ENCODE results near the gene MUCL3.
"Not testable (repeated sequence)": the region's sequence is repeated elsewhere in the genome, so short reads cannot be mapped to it uniquely, and the experiment has no call there.

The MUCL3 gene

DNA sequence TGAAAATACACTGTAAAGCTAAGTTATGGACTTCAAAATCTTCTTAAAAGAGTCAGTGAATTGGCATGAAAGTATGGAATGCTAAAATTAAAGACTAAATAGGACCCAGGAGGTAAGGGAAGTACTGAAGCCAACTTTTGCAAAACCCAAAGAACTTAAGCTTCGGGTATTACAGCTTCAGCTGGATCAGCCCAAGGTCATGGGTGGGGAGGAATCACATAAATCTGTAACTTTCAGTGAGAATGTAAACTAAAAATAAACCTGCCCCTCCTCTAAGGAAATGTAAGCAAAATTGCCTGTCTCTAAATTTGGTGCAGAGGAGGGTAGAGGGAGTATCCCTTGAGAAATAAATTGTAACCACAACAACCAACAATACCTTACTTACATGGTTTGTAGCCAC, 38.4 kb downstream of the MUCL3 start:
- DNase-seq (ENCODE audit: low spot score): no peak

DNA sequence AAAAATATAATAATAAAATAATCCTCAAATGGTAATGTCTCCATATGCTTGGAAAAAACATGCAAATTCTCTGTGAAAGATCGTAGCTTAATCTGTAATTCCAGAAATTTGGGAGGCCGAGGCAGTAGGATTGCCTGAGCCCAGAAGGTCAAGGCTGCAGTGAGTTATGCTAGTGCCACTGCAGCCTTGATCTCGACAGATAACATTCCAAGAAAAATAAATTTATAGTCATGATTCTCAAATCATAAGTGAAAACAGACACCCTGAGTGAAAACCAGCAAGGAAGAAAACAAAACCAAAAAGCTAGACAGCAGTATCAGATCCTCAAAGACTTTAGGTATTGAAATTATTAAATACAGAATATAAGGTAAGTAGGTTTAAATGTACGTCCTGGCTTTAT, 38.9 kb downstream of the MUCL3 start:
- no peak for DNase-seq (ENCODE audit: low spot score)

DNA sequence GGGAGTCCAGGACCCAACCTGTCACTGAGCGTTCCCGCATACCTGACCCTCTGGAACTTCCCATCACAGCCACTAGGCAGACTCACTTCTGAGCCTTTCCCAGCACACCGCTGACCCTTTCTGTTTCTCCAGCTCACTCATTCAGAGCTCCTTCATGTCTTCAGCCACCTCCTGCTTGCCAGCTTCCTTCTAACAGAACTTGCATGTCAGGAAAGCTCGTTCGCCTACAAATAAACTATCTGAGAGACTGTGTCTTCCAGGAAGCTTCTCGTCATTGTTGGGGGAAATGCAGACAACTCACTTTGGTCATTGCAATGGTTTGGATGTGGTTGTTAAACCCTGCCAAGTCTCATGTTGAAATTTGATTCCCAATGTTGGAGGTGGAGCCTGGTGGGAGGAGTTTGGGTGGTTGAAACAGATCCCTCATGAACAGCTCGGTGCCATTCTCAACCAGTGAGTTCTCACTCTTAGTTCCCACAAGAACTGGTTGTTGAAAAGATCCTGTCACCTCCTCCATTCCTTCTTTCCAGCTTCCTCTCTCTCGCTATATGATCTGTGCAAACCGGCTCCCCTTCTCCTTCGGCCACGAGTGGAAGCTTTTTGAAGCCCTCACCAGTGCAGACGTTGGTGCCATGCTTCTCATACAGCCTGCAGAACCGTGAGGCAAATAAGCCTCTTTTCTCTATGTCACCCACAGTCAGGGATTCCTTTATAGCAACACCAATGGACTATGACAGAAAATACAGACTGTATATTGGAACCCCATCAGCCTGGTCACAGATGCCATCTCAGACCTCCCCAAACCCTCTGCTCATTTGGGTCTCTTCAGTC, 41.4 kb downstream of the MUCL3 start:
- no peak for DNase-seq (ENCODE audit: low spot score)

DNA sequence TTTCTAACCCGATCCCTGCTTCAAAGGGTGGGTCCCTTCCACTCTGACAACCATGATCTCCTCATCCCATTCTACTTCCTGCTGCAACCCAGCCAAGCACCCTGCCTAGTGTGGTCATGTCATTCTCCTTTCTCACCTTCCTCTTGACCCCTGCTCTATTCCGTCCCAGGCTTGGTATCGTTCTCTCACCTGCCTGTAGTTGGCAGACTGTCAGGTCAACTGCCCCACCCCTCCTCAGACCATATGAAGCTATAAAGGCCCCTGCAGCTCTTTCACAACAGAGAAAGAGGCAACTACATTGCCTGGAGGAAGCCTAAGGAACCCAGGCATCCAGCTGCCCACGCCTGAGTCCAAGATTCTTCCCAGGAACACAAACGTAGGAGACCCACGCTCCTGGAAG, 42.7 kb downstream of the MUCL3 start, which contains the start of gene MUC21:
MUC21 (plus strand) TSS at position 280 of the 400 bp plus-strand sequence. CDS start 241 bp downstream, outside the sequence.
- DNase-seq (ENCODE audit: low spot score): no peak

DNA sequence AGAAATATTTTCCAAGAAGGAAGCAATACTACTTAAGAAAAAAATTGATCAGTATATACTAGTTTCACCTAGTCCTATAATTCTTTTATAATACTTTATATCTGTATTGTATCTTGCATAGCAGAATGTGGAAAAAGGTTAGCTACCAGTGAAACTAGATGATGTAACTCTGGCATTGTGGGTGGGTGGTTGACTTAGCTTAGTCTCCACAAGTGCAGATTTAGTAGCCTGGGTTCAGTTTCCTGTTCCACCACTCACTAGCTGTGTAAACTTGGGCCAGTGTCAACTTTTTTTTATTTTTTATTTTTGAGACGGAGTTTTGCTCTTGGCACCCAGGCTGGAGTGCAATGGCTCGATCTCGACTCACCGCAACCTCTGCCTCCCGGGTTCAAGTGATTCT, 44.7 kb downstream of the MUCL3 start:
- DNase-seq (ENCODE audit: low spot score): no peak

DNA sequence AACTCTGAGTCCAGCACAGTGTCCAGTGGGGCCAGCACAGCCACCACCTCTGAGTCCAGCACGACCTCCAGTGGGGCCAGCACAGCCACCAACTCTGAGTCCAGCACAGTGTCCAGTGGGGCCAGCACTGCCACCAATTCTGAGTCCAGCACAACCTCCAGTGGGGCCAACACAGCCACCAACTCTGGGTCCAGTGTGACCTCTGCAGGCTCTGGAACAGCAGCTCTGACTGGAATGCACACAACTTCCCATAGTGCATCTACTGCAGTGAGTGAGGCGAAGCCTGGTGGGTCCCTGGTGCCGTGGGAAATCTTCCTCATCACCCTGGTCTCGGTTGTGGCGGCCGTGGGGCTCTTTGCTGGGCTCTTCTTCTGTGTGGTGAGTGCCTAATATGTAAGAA, 46.5 kb downstream of the MUCL3 start:
- DNase-seq (ENCODE audit: low spot score): no peak

DNA sequence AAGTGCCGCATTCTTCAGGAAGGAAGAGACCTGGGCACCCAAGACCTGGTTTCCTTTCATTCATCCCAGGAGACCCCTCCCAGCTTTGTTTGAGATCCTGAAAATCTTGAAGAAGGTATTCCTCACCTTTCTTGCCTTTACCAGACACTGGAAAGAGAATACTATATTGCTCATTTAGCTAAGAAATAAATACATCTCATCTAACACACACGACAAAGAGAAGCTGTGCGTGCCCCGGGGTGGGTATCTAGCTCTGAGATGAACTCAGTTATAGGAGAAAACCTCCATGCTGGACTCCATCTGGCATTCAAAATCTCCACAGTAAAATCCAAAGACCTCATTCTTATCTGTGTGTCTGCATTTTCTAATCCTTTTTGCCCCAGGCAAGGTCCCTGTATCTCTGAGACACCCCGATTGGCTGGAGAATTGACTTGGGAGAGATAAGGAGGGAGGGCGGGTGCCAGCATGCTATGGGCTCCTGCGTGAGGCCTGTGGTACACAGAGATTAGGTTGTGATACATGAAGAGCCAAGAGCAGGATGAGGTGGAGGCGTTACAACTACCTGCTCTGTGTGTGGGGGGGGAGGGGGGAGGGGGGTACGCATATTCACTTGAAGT, 47.5 kb downstream of the MUCL3 start:
- DNase-seq (ENCODE audit: low spot score): no peak

DNA sequence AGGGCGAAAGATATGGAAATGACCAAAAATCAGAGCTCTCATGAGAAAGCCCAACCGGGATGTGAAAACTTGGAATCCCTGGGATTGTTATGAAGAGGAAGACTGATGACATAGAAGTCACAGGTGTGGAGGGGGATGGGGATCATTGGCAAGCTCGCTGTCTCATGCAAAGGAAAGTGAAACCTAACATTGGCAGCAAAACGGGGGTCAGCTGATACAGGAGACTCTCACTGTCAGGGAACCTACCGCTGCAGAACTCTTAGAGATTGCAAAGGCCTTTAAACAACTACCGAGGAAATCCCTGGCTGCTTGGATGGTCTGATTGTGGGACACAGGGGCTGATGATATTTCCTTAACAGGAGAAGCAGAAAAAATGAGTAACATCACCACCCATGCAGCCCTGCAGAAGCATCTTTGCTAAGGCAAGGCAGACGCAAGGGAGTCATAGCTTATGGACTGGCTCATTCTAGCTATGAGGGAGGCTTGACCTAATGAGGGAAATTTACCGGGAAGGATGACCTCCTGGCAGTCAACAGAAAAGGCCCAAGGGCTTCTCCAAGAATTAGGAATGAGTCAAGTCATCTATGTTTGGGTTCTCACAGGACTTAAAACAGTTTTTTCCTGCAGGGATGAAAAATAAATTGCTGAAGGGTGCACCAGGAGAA, 49.8 kb downstream of the MUCL3 start:
- DNase-seq (ENCODE audit: low spot score): no peak

DNA sequence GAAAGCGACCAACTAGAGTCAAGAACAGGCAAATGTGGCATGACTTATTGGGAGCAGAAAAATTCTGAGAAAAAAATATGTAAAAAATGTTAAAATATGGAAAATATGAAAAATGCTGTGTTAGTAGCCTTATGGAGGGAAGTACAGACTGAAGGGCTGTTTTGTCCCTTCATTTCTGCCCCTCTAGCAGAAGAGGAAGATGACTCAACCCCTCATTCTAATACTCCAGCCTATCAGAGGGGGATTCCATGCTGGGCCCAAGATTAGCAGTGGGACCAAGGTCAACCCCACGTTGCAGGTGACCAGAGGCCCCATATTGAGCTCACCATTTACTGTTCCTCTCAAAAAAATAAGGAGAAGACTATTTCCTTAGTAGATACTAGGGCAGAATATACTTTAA, 51.1 kb downstream of the MUCL3 start:
- DNase-seq (ENCODE audit: low spot score): no peak

DNA sequence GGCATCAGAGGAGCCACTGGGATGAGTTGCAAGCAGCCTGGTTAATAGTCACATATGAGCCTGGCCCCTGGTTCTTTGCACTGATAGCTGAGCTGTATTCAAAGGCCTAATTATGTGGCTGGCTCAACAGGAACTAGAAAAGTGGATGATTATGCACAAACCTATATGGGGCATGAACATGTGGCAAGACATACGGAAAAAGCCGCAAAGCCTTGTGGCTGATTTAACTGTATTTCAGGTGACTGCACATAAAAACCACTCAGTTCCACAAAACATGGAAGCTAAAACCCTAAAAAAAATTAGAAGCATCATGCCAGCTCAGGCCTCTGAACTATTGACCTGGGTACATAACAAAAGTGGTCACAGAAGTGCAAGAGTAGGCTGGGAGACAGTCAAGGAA, 56.5 kb downstream of the MUCL3 start:
- DNase-seq (ENCODE audit: low spot score): no peak

DNA sequence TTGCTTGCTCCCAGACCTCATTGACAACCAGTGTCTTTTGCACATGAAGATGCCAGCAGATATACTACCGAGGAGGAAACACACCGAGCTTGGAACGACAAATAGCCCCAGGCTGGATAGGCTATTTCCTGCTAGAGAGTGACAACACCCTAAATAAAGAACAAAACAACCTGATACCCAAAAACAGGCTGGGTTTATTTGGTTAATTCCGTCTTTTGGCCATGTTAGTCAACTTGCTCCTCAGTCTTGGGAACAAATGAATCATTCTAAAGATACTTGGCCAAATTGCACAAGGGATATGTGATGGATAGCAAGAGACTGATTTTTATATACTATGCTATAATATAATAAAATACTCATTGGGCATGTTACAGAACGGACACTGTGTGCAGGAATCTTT, 58.0 kb downstream of the MUCL3 start:
- no peak for DNase-seq (ENCODE audit: low spot score)

DNA sequence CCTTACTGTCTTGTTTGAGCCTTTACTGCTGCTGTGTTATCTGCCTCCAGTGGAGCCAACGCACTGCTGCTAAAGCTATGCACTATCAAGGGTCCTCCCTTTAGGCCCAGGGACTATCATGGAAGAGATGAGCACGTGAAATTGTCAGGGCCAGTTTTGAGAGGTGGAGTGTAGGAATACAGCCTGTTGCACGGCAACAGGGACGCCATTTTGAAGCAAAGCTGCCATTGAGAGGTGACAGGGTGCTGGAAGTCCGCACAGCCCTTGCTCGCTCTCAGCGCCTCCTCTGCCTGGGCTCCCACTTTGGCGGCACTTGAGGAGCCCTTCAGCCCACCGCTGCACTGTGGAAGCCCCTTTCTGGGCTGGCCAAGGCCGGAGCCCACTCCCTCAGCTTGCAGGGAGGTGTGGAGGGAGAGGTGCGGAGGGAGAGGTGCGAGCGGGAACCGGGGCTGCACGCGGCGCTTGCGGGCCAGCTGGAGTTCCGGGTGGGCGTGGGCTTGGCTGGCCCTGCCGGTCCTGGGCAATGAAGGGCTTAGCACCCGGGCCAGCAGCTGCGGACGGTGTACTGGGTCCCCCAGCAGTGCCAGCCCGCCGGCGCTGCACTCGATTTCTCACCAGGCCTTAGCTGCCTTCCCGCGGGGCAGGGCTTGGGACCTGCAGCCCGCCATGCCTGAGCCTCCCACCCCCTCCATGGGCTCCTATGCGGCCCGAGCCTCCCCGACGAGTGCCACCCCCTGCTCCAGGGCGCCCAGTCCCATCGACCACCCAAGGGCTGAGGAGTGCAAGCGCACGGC, 59.5 kb downstream of the MUCL3 start:
- not testable (repeated sequence) for DNase-seq (ENCODE audit: low spot score)

DNA sequence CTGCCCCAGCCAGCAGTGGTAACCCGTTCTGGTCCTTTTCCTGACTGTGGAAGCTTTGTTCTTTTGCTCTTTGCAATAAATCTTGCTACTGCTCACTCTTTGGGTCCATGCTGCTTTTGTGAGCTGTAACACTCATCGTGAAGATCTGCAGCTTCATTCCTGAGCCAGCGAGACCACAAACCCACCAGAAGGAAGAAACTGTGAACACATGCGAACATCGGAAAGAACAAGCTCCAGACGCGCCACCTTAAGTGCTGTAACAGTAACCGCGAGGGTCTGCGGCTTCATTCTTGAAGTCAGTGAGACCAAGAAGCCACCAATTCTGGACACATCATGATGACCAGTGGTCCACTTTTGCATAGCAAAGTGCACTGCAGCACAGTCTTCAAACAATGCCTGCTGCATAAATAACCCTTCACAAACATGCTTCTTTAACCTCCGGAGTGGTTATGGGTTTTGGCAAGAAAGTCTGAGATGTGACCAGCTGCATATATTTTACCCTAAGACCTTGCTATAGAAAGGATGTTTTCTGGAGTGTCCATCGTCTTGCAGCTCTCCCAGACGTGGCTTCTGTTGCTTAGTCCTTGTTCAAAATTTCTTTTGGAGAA, 60.6 kb downstream of the MUCL3 start:
- DNase-seq (ENCODE audit: low spot score): no peak

DNA sequence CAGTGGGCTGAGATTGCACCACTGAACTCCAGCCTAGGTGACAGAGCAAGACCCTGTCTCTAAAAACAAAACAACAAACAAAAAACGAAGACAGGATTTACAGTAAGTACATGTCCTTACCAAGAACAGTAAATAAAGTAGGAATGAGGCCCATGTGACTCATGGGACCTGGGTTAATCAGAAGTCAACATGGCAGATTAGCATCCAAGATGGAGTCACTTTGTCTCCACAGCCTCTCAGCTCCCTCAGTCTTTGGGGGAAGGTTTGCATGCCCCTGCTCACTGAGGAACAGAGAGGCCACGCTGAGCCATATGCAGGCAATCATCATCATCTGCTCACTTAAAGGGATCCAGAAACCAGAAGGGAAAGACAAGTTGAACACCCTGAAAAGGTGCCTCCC, 61.7 kb downstream of the MUCL3 start:
- DNase-seq (ENCODE audit: low spot score): no peak

Small RNA genes within 50 kb of the gene (small RNA-seq; reads per million reads assigned to genes)
- gene RF00019: 0 reads per million in 2 experiments

Data from SK-N-DZ (cell line).